ENCODE data around the gene FARSA.
"Not testable (repeated sequence)": the region's sequence is repeated elsewhere in the genome, so short reads cannot be mapped to it uniquely, and the experiment has no call there.

The FARSA gene

DNA sequence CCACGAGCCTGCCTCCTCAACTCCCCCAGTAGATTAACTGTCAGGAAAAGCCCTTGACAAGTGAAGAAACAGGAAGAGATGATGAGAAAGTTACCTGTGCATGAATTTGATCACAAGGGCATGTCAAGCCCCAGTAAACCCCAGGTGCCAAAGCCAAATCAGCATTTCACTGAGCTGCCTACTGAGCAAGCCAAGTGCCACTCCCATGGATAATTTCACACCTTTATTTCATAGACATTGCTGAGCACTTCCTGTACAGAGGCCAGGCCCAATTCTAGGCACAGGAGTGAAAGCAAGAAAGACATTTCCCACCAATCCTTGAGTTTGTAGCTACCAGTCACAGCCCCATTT is 21.1 kb upstream of the FARSA start:
- DNase-seq (ENCODE audit: low read depth in 2 of 3, low spot score in 2 of 3), result no peak

DNA sequence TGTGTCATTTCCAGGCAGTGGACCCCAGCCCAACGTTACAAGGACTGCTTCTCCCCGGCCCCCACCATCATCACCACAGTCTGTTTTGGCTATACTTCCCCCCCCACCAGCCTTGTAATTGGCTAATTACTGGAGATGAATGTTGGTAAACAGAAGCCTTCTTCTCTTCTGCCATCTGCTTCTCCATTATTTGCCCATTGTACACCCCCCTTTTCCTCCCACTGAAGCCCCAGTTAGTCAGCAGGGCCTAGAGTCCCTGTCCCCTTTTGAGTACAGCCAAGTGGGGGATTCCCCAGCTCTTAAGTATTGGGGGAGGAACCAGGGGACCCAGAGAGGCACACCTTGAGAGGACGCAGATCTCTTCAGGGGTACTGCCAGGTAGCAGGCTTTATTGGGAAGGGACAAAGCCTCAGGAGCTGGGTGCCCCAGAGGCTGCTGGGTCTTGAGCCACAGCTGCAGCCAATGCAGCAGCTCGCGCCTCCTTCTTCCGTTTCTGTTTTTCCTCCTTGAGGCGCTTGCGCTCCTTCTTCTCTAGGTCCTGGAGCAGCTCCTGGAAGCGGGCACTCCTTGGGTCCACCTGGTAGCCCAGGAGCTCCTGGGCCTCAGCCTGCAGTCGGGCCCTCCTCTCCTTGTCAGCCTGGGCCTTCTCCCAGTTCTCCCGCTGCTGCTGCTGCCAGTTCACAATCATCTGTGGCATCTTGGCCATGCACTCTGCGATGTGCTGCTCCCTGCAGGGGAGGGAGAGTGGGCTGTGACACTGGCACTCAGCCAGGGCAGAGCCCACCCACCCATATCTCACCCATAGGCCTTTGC is 20.5 kb upstream of the FARSA start:
- no peak for DNase-seq (ENCODE audit: low read depth in 2 of 3, low spot score in 2 of 3)

DNA sequence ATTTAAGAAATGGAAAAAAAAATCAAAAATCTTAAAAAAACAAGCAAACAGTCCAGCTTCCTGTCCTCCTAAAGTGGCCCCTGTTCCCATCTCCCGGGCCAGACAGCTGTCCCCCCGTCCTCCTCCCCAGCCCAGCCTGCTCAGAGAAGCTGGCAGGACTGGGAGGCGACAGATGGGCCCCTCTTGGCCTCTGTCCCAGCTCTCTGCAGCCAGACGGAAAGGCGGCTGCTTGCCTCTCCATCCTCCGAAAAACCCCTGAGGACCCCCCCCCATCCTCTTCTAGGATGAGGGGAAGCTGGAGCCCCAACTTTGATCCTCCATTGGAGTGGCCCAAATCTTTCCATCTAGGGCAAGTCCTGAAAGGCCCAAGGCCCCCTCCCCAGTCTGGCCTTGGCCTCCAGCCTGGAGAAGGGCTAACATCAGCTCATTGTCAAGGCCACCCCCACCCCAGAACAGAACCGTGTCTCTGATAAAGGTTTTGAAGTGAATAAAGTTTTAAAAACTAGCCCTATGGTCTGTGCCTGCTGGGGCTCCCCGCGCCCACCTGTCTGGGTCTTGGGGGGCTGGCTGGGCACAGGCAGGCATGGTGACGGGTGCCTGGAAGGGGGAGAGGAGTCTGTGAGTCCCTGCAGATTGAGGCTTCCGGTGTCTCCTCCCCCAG is 19.8 kb upstream of the FARSA start:
- no peak for DNase-seq (ENCODE audit: low read depth in 2 of 3, low spot score in 2 of 3)

DNA sequence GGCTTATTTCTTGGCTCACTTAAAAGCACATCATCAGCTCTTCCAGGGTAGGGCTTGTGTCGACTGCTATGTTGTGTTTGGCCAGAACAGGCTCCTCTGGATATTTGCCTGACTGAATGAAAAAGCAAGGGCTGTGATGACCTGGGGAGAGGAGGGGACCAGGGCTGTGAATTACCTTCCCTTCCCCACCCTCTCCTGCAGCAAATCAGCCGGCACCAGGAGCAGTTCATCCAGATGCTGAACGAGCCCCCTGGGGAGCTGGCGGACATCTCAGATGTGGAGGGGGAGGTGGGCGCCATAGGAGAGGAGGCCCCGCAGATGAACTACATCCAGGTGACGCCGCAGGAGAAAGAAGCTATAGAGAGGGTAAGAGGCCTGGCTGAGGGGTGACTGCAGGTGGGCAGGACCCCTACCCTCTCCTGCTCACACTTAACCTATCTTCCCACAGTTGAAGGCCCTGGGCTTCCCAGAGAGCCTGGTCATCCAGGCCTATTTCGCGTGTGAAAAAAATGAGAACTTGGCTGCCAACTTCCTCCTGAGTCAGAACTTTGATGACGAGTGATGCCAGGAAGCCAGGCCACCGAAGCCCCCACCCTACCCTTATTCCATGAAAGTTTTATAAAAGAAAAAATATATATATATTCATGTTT is 19.1 kb upstream of the FARSA start:
- no peak for DNase-seq (ENCODE audit: low read depth in 2 of 3, low spot score in 2 of 3)

GRCh38 chr19:12952050-12952449 is 18.5 kb upstream of the FARSA start:
- not testable (repeated sequence) for DNase-seq (ENCODE audit: low read depth in 2 of 3, low spot score in 2 of 3)

GRCh38 chr19:12949363-12950283 is 16.1 kb upstream of the FARSA start:
- no peak for DNase-seq (ENCODE audit: low read depth in 2 of 3, low spot score in 2 of 3)

- DNase-seq (ENCODE audit: low read depth in 2 of 3, low spot score in 2 of 3), result no peak
Observed at GRCh38 chr19:12948612-12949362, 15.3 kb upstream of the FARSA start.

DNA sequence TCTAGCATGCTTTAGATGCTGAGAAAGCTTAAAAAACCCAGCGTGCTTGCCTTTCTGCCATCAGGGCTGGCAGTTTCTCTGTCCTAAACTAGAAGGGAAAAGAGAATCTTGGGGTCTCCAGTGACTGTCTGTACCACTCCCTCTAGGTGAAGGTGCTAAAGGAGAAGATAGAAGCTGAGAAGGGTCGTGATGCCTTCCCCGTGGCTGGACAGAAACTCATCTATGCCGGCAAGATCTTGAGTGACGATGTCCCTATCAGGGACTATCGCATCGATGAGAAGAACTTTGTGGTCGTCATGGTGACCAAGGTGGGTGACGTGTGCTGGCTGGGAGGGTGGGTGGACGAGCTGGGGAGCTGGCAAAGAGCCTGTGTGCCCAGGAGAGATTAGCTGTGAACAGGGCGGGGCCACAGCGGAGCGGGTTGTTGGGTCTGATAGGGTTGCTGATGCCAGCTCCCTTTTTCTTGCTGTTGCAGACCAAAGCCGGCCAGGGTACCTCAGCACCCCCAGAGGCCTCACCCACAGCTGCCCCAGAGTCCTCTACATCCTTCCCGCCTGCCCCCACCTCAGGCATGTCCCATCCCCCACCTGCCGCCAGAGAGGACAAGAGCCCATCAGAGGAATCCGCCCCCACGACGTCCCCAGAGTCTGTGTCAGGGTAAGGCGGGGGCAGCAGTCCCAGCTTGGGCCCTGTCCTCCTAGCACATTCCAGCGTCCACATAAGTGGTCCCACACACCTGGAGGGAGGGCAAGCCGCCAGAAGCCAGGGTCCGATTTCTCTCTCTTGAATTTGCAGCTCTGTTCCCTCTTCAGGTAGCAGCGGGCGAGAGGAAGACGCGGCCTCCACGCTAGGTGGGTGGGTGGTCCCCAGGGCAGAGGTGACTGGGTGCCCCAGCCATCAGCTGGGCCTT is 14.4 kb upstream of the FARSA start:
- no peak for DNase-seq (ENCODE audit: low read depth in 2 of 3, low spot score in 2 of 3)

GRCh38 chr19:12946731-12947496 is 13.4 kb upstream of the FARSA start:
- no peak for DNase-seq (ENCODE audit: low read depth in 2 of 3, low spot score in 2 of 3)

DNA sequence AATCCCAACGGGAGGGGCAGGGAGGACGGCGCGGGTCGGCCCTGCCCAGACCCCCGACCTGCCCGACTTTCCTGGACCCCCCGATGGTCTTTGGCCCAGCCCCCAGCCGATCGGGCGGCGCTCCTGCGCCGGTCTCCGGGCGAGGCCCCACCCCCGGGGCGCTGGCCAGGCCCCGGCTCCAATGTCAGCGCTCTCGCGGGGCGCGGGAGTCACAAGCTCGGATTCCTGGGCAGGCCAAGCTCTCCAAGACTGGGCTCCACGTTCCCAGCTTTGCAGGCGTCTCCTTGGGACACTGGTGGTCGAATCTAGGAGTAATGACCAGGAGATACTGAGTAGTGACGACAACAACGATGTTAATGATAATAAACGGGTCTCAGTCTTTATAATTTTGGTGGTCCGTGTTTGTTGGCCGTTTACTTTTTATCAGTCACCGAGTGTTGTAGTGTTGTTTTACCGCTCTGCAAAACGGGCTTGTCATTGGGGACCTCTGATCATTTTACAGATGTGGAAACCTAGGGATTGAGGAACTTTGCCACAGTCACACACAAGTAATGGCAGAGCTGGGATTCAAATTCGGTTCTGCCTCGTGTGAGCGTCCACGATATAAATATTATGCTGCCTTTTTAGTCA is 12.7 kb upstream of the FARSA start:
- no peak for DNase-seq (ENCODE audit: low read depth in 2 of 3, low spot score in 2 of 3)

GRCh38 chr19:12945479-12946091 is 12.1 kb upstream of the FARSA start, which contains the start of gene RAD23A:
TSS of gene RAD23A (plus strand) at chr19:12945862. CDS start at chr19:12945949, 87 bp downstream.
- peak; percentile 97 to 98 (median 98) for DNase-seq (ENCODE audit: low read depth in 2 of 3, low spot score in 2 of 3)

DNA sequence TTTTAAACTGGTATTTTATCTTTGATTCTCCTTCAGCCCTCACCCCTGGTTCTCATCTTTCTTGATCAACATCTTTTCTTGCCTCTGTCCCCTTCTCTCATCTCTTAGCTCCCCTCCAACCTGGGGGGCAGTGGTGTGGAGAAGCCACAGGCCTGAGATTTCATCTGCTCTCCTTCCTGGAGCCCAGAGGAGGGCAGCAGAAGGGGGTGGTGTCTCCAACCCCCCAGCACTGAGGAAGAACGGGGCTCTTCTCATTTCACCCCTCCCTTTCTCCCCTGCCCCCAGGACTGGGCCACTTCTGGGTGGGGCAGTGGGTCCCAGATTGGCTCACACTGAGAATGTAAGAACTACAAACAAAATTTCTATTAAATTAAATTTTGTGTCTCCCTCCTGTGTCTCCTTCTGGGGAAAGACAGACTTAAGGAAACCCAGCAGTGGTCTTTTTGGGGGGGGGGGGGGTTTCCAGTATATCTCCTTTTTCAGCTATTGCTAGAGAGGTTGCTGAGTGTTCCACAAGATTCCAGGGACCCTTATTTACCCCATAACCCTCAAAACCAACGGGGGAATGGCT is 10.7 kb upstream of the FARSA start:
- no peak for DNase-seq (ENCODE audit: low read depth in 2 of 3, low spot score in 2 of 3)

DNA sequence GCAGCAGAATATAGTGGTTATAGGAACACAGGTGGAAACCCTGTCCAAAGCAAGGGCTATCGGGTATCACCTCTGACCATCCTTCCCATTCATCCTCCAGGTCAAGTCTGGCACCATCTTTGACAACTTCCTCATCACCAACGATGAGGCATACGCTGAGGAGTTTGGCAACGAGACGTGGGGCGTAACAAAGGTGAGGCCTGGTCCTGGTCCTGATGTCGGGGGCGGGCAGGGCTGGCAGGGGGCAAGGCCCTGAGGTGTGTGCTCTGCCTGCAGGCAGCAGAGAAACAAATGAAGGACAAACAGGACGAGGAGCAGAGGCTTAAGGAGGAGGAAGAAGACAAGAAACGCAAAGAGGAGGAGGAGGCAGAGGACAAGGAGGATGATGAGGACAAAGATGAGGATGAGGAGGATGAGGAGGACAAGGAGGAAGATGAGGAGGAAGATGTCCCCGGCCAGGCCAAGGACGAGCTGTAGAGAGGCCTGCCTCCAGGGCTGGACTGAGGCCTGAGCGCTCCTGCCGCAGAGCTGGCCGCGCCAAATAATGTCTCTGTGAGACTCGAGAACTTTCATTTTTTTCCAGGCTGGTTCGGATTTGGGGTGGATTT is 10.0 kb upstream of the FARSA start:
- DNase-seq (ENCODE audit: low read depth in 2 of 3, low spot score in 2 of 3), result no peak

- DNase-seq (ENCODE audit: low read depth in 2 of 3, low spot score in 2 of 3), result no peak
Observed at GRCh38 chr19:12940897-12941296, 7.4 kb upstream of the FARSA start.

DNA sequence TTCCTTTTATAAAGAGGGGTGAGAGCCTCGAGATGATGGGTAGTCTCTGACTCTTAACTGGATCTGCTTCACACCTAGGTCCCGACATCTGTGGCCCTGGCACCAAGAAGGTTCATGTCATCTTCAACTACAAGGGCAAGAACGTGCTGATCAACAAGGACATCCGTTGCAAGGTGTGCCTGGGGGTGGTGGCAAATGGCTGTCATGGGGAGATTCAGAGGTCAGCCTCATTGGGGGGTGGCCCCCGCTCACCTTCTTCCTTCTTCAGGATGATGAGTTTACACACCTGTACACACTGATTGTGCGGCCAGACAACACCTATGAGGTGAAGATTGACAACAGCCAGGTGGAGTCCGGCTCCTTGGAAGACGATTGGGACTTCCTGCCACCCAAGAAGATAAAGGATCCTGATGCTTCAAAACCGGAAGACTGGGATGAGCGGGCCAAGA is 6.5 kb upstream of the FARSA start:
- DNase-seq (ENCODE audit: low read depth in 2 of 3, low spot score in 2 of 3), result no peak

DNA sequence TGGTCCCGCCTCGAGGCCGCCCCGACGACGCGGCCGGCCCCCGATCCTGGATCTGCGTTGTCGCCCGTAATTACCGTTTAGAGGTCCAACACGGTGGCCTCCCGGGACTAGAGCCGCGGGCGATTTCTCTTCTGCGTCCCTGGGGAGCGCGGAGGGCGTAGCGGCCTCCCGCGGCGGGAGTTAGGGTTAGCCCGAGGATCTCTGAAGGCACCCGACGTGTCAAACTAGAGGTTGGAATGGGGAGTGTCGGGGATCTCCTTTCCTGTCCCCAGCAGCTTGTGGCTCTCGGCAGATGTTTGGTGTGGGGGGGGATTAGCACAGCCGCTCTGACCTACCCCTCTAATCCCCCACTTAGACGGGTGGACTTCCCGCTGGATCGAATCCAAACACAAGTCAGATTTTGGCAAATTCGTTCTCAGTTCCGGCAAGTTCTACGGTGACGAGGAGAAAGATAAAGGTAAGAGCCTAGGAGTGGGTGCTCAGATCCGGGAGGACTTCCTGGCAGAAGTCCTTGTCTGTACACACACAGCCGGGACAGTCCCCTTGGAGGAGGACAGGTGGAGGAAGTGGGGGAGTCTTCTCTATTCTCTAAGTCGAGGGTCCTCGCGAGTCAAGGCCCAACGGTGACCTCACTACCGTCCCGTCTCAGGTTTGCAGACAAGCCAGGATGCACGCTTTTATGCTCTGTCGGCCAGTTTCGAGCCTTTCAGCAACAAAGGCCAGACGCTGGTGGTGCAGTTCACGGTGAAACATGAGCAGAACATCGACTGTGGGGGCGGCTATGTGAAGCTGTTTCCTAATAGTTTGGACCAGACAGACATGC is 5.5 kb upstream of the FARSA start:
- DNase-seq (ENCODE audit: low read depth in 2 of 3, low spot score in 2 of 3), result no peak

Measured in activated CD8-positive, alpha-beta memory T cell treated with anti-CD3 and anti-CD28 coated beads for 48 hours (primary cell).